GM21381 (cell line): ENCODE results near the gene NFU1.
"Not testable (repeated sequence)": the region's sequence is repeated elsewhere in the genome, so short reads cannot be mapped to it uniquely, and the experiment has no call there.

ENCODE experiments used
- ATAC-seq: cut with Tn5 transposase; IDR thresholded peaks from one replicate; pipeline ENCODE4 v1.9.1; 2021; ENCODE audit warnings: mild to moderate bottlenecking, moderate library complexity; ENCODE audit not compliant: unreplicated experiment

NFU1 gene

GRCh38 chr2:69452687-69453086 lies 15.5 kb upstream of the NFU1 start:
- ATAC-seq, result no peak

GRCh38 chr2:69450735-69451416 lies 13.6 kb upstream of the NFU1 start:
- ATAC-seq, result no peak

DNA sequence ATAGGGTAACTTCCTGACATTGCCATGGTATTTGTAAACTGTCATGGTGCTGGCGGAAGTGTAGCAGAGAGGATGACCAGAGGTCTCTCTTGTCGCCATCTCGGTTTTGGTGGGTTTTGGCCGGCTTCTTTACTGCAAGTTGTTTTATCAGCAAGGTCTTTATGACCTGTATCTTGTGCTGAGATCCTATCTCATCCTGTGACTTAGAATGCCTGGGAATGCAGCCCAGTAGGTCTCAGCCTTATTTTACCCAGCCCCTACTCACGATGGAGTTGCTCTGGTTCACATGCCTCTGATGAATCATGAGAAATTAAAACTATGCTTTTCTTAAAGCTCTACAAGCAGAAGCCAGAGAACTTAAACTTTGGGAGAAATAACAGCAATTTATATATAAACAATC lies 12.7 kb upstream of the NFU1 start:
- no peak for ATAC-seq

DNA sequence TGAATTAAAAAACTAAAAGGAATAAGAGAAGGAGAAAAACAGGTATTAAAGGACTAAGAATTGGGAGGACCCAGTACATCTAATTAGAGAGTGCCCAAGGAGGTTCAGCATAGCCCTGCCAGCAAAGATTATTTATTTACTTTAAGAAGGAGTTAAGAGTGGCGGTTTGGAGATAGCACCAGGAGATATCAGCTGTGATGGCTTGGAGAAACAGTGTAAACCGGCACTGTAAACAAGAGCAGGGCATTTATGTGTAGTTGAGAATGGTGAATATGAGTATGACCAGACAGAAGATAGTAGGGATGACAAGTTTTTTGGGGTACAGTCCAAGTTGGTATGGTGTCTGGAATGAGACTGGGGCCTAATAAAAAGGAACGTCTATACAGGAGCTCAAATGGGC lies 6.4 kb upstream of the NFU1 start:
- ATAC-seq, result not testable (repeated sequence)

DNA sequence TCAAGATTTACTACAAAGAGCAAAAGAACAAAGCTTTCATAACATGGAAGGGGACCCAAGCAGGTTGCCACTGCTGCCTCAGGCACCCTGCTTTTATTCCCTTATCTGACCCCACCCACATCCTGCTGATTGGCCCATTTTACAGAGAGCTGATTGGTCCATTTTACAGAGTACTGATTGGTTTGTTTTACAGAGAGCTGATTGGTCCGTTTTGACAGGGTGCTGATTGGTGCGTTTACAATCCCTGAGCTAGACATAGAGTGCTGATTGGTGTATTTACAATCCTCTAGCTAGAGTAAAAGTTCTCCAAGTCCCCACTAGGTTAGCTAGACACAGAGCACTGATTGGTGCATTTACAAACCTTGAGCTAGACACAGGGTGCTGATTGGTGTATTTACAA lies 2.3 kb upstream of the NFU1 start:
- ATAC-seq, result not testable (repeated sequence)

DNA sequence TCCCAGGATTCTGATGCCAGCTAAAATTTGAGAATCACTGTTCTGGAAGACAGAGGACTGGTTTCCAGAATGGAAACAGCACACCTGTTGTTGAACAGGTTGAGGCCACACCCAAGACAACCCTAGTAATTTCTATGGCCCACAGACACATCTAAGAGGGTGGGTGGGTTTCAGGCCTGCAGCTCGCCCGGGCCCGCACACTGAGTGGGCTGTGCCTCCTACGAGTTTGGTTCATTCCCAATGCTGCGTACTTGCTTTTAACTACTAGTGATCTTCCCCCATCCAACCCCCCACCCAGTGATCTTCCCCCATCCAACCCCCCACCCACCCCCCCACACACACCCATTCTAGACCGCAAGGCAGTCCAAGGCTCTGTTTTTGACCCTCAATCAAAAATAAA lies 1.3 kb upstream of the NFU1 start:
- no peak for ATAC-seq

DNA sequence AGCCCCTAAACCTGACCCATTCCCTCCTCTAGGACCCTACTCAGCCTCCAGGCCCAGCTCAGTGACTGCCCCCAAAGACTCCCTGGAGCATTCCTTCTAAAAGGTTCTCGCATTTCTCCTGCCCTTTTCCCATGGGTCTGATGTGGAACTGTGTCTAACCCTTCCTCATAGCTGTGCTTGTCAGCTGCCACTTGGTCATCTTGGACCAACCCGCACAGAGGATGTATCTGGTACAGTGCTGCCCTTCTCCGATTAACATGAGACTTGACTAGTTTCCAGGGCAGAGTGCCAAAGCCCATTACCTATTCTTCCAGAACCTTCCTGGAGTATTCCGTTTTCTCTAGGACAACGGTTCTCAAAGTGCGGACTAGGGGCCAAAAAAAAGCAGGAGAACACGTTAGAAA lies 518 bp upstream of the NFU1 start:
- no peak for ATAC-seq

GRCh38 chr2:69436596-69436937 lies 668 bp downstream of the NFU1 start:
- no peak for ATAC-seq

DNA sequence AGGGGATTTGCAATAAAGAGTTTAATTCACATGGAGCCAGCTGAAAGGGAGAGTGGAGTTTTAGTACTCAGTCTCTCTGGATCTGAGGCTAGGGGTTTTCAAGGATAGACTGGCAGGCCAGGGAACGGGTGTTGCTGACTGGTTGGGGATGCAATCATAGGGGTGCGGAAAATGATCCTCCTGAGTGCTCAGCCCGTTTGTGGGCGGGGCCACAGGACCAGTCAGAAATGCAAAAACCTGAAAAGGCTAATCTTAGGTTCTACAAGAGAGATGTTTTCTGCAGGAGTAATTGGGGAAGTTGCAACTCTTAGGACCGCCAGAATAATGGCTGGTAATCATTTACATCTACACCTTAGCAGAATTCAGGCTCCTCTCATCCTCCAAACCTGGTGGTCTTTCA lies 2.5 kb downstream of the NFU1 start:
- ATAC-seq, result no peak

GRCh38 chr2:69429491-69430183 lies 7.6 kb downstream of the NFU1 start:
- no peak for ATAC-seq

DNA sequence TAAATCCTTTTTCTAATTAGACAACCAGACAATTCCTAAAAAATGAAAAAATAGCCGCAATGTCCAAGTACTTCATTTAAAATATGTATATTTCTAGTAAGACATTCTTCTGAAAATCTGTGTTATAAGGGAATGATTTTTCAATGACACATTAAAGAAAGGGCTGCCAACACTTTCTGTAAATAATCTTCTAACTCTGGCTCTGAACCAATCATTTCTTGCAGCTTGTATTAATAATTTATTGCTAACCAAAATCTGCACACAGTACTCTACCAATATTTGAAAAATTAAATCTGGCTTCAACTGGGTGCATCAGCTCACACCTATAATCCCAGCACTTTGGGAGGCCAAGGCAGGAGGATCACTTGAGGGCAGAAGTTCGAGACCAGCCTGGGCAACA lies 8.3 kb downstream of the NFU1 start:
- ATAC-seq, result no peak

GRCh38 chr2:69424419-69424818 lies 12.8 kb downstream of the NFU1 start:
- no peak for ATAC-seq

DNA sequence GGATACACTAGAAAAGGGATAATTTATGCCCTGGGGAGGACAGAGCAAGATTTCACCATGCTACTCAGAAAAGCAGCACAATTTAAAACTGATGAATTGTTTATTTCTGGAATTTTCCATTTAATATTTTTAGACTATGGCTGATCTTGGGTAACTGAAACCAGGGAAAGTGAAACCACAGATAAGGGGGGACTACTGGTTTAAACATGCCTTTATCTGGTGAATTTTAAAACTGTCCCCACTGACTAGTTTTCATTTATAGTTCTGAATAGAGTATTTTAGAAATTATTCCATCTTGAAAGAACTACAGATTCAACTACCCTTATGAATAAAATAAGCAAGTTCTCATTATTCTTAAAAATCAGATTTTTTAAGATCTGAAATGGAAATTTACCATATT lies 15.0 kb downstream of the NFU1 start:
- ATAC-seq, result no peak

DNA sequence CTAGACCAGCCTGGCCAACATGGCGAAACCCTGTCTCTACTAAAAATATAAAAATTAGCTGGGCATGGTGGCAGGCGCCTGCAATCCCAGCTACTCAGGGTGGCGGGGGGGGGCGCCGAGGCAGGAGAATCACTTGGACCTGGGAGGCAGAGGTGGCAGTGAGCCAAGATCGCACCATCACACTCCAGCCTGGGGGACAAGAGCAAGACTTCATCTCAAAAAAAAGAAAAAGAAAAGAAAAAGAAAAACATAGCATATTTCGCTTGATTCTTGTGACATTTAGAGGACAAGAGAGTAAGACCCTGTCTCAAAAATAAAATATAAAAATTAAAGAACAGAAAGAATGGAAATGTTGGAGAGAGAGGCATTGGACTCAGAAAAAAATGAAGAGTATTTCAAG lies 18.1 kb downstream of the NFU1 start:
- not testable (repeated sequence) for ATAC-seq

GRCh38 chr2:69416147-69416546 lies 21.1 kb downstream of the NFU1 start:
- no peak for ATAC-seq

DNA sequence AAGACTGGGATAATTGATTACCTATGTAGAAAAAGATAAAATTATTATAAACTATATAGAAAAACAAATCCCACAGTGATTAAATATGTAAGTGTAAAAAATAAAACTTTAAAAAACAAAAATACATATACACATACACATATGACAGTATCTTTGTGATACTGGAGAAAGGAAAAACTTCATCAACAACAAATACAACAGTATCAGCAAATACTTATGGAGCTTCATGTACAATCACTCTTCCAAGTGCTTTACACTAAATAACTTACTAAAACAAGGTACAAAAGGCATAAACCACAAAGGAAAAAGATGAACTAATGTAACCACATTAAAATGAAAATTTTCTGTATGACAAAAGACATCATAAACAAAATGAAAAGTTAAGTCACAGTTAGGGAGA lies 26.1 kb downstream of the NFU1 start:
- no peak for ATAC-seq

GRCh38 chr2:69405306-69405705 lies 31.9 kb downstream of the NFU1 start:
- ATAC-seq, result no peak

DNA sequence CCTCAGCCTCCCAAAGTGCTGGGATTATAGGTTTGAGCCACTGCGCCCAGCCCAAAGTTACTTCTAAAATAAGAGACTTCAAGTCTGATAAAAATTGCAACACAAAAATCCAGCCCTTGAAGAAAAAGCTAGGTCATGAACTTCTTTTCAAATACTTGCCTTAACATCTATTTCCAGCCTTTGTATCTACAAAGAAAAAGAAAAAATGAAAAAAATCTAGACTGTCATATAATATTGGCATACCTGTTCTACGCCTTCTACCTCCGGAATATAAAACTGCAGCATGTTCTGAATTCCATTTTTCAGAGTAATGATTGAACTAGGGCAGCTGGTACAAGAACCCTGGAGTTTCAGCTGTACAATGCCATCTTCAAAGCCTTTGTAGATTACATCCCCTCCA lies 37.1 kb downstream of the NFU1 start:
- ATAC-seq, result no peak

- no peak for ATAC-seq
Observed at GRCh38 chr2:69397234-69397633, 40.0 kb downstream of the NFU1 start.

GRCh38 chr2:69395866-69396265 lies 41.4 kb downstream of the NFU1 start:
- no peak for ATAC-seq

GRCh38 chr2:69393963-69394362 lies 43.3 kb downstream of the NFU1 start:
- ATAC-seq, result no peak

GRCh38 chr2:69390471-69390870 lies 46.8 kb downstream of the NFU1 start:
- ATAC-seq, result no peak

DNA sequence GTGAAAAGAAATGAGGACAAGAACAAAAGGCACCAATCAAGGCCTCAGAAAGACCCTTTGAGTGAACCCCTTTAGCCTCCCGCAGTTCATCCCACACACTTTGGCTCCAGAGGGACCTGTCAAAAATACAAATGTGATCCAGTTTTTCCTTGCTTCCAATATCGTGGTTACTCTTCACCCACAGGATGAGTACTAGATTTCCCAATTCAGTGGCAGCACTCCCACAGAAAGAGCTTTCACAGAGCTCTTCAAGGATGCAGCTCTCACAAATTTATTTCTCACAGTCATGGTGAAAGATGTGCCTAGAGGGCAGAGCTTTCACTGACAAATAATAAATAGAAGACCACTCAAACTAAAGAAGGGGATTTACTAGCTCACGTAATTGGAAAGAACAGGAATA lies 47.2 kb downstream of the NFU1 start:
- no peak for ATAC-seq
